Umbilical cord (tissue), 2 donors: ENCODE data around the gene CHCHD6. TPM values are rescaled to one million over a fixed set of nuclear protein-coding genes. Genes with fewer than 3 reads are reported as not detected.

Experiments
- DNase-seq: peaks from one replicate; pipeline ENCODE4 v3.0.0-alpha.2; 2015; ENCODE audit warnings: low spot score
- total RNA-seq: library from RNA; depleted of rRNA; stranded (reverse); fragments of >200 nt; gene quantifications from one replicate; pipeline ENCODE4 v1.2.3, GENCODE V29; 2014; ENCODE audit warnings: low replicate concordance; ENCODE audit not compliant: insufficient read depth

Gene CHCHD6
- total RNA-seq, 1 donor from 2014 or later: 11.8 TPM

DNA sequence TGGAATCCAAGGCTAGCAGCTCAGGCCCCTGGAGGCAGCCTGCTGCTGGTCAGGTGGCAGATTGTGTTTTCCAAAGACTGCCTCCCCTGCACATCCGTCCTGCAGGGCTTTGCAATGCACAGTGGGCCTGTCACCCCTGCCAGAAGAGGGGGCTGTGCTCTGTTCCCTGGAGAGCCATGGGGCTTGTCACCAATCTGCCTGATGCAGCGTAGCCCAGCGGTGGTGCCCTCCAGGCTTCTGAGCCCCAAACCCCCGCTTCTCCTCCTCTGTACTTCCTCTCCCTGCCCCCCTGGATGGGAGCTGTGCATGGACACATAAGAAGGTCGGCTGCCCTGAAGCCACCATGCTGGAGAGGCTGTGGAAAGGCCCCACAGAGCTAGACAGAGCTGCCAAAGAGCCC lies 268.8 kb downstream of the CHCHD6 start:
- DNase-seq: no peak

DNA sequence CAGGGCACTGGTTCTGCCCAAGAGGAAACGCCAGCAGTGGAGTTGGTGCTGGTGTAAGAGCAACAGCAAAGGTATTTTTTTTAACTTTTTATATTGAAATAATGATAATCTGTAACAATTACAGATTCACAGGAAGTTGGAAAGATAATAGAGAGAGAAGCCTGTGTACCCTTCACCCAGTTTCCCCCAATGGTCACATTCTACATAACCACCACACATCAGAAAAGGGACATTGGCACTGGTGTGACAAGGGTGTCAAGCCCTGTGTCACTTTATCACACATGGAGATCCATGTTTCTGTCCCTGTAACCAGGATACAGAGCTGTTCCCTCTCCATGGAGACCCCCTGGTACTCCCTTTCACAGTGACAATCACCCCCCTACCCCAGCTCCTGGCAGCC lies 269.8 kb downstream of the CHCHD6 start:
- no peak for DNase-seq

DNA sequence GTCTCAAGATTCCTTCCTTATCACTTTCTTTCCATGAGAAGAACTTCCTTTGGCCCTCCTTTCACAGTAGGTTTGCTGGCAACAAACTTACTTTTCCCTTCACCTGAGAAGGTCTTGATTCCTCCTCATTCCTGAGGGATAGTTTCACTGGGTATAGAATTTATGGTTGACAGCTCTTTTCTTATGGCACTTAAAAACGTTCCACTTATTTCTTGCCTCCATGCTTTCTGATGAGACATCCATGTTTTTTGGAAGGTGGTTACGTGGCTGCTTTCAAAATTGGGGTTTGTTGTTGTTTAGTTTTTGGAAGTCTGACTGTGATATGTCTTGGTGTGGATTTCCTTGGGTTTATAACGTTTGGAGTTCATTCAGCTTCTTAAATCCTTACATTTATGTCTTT lies 270.7 kb downstream of the CHCHD6 start:
- no peak for DNase-seq

DNA sequence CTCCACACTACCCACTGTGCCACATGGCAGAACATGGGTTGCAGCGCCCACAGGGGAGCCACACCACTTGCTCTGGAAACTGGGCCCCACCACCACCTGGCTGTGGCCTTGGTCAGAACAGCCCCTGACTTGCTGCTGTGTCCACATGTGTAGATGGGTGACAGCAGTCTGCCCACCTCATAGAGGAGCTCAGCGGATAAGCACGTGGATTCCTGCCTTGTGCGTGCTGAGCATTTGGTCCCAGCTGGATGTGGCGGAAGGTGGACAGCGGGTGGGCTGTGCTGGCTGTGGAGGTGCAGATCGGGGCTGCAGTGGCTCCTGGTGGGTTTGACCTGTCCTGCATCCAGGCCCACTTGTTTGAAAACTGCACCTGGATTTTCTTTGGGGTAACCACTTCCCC lies 272.9 kb downstream of the CHCHD6 start:
- no peak for DNase-seq

DNA sequence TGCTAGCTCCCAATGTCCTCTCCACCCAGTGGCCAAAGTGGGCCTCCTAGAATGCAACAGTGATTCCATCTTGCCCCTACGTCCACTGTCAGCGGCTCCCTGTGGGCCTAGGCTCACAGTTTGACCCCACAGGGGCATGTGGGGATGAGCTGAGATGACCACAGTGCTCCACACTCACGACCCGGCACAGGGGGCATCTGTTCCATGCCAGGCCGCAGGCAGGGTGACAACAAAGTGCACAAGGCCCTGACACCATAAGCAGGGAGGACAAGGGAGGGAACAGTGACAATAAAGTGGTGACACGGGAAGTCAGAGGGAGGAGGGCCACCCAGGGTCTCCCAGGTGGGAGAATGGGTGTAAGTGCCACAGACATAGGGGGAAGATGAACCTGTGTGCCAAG lies 273.8 kb downstream of the CHCHD6 start:
- no peak for DNase-seq

DNA sequence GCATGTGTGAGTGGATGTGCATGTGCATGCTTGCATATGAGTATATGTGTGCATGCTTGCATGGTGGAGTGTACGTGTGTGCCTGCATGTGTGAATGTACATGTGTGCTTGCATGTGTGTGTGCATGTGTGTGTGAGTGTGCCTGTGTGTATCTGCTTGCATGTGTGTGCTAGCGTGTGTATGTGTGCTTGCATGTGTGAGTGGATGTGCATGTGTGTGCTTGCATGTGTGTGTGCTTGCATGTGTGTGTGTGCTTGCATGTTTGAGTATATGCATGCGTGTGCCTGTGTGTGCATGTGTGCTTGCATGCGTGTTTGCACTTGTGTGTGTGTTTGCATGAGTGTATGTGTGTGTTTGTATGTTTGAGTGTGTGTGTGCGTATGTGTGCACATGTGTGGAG lies 274.3 kb downstream of the CHCHD6 start:
- DNase-seq: no peak

DNA sequence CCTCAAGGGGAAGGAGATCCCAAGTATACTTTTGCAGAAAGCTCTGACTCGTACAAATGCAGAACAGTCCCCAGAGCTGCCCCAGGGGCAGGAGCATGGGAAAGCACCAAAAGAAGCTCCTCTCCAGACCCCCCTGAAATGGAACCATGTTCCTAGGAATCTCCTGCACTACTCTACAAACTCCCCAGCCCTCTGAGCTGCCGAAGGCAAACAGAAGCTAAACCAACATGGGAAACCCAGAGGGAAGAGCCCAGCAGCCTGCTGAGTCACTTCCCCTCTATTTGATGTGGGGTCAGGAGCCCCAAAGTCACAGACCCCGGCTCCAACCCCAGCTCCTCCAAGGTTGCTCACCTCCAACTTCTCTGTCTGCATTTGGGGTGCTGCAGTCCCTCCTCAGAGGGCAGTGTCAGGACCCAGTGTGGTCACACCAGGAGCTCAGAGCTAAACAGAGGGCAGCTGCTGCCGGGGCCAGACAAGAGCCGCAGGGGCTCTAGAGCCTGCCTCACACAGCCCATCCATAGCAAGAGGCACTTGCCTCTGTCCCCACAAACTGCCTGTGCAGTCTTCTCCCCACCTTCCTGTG lies 275.1 kb downstream of the CHCHD6 start:
- no peak for DNase-seq

DNA sequence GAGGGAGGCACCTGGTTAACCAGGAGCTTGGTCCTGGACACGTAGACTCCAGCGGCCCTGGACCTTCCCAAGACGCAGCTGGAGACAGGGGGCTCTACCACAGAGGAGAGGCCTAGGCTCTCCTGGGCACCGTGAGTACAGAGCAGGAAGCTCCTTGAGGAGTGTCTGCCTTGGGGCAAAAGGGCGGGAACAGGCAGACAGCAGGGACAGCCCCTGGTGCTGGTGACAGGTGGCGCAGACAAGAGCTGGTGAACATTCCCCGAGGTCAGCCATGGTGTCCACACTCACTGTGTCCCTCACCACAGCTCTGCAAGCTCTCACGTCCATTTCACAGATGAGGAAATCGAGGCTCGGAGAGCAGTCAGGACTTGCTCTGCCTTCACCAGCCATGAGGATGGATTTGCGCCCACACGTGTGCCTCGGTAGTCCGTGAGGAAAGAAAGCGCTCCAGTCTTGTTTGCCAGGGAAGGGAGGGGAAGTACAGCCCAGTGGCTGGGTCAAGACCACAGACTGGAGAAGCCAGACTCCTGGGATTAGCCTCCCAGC lies 276.3 kb downstream of the CHCHD6 start:
- DNase-seq: no peak

DNA sequence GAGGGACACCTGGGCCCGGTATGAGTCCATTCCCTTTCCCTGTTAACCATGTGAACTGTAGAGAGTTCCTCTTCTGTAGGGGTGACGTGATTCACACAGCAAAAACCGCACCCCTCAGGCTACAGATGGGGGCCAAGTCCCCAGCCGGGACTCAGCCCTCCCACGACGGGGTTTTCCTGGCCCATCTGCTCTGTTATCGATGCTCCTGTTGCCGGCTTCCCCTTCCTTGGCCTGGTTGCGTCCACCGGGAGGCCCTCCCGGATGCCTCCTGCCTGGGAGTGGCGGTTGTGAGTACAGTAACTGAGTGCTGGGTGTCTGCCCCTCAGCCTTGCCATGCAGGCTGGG lies 278.1 kb downstream of the CHCHD6 start:
- no peak for DNase-seq

DNA sequence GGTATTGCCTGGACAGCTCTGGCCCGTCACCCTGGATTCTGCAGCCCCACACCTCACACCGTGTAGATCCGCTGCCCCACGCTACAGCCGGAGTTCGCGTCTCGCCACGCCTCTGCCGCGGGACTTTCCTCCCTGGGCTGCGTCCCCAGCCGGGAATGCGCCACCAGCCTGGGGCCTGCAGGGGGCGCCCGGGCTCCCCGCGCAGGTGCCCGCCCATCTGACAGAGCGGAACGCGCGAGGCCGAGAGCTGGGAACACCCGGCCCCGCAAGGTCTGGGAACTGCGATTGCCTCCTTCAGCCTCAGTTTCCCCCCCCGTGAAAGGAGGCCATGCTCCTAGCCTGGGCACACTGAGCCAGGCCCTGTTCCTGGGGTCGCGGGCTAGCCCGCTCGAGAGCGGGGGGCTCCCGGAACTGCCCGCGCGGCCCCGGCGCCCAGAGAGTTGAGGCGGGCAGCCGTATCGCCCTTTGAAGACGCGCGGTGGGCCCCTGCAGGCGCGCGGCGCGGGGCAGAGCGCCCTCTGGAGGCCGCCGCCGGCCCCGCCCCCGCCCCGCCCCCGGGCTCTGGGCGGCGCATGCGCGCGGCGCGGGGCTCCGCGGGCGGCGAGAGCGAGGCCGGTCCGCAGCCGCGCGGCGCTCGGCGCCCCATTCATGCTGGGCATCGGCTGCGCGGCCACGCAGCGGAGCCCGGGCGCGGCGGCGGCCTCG lies 278.6 kb downstream of the CHCHD6 start, which contains the start of gene PLXNA1:
Gene PLXNA1, plus strand, starts transcription at position 645 of the 705 bp plus-strand sequence. CDS start 5,479 bp downstream, outside the sequence.
- DNase-seq: peak; percentile 73

DNA sequence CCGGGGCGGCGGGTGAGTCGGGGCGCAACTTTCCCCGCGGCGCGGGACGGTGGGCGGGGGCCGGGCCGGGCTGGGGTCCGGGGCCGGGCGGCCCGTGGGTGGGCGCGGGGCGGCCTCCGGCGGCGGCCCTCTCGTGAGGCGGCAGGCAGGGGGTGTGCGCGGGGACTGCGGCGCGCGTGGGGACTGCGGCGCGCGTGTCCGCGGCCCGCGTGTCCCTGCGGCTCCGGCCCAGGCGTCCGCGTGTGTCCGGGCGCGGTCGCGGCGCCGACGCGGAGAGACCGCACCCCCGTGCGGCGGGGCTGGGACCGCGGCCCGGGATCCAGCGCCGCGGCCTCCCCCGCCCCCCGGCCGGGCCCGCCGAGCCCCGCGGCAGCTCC lies 279.2 kb downstream of the CHCHD6 start:
- no peak for DNase-seq

DNA sequence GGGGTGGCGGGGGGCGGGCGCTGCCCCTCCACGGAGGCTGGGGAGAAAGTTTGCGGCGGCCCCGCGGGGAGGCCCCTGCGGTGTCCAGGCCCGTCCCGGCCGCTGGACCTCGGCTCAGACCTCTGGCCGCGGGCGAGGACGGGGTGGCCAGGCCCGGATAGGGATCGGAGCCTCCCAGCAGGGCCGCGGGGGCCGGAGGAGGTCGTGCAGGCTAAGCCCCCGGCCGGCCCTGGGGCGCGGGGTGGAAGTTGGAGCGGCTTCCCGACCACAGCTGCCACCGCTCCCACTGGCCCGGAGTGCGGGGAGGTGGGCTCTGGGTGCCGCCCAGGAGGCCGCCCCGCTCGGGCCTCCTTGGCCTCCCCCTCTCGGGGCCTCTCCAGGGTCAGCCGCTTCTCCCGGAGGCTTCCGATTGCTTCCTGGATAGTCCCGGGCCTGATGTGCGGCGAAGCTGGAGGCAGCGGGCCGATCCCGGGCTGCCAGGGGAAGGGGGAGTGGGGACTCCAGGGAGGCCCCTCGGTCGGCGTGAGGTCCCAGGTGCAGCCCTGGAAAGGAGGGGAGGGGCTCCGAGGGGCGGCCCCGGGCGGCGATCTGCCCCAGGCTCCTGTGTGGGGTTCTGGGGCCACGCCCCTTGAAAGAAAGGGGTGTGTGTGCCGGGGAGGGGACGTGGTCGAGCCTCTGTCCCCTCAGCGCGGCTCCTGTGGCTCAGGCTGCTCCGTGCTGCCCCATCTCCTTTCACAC lies 279.8 kb downstream of the CHCHD6 start:
- DNase-seq: peak; percentile 62

DNA sequence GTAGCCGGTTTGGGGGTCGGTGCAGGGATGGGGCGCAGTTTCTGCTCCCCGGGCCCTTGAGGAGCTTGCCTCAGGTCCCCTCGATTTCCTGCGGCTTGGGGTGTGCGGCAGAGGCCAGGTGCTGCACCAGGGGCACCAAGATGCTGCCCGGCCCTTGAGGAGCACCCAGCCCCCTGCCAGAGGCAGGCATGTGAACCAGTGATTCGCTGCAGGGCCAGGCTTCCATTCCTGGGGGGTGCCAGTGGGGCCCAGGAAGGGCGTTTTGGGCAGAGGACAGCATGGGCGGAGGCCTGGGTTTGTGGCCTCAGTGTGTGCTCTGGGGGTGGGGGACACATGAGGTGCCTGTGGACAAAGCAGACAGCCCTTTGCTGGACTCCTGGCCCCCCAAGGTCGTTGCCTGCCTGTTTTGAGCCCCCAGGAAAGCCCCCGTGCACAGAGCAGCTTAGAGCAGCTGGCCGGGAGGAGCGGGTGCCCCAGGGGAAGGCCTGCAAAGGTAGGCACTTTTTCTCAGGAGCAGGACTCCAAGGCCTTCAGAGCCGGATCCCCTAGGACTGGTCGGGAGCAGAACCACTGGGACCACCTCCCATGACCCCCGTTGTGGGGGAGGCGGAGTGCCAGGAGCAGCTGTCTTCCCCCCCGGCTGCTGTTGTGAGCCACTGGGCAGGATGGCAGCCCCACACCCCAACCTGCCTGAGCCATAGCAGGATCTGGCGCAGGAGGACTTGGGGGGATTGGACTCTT lies 280.5 kb downstream of the CHCHD6 start:
- DNase-seq: no peak

DNA sequence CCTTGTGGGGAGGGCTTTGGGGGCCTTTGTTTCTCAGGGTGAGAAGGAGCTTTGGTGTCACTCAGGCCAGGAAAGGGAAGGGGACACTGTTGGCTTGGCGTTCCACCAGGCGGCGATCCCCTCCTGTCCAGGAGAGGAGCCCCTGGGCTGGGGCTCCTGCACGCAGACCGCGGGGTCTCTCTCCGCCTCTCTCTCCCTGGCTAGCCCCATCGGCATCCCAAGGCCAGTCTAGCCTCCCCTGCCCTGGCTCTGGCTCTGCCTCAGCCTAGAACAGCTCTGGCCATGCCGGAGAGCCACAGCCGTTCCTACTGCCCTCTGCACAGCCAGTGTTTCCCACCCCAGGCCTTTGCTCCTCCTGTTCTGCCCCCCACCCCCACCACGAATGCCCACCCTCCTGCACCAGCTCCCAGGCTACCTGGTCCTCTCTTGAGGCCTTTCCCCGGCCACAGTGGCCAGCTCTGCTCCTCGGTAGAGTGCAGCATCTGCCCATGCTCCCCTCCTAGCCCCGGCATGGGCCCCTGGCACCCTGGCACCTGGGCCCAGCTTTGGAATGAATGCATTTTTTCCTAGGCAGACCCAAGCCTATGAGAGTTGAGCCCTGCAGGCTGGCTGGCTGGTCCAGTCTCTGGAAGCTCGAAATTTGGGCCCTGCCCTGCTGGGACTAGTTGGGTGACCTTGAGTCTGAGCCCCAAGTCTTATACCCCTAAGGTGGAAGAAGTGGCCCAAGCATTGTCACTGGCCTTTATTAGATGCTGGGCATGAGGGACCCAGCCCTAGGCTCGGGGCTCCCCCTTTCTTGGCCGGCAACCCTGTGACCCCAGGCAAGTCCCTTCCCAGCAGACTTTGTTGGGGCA lies 281.3 kb downstream of the CHCHD6 start:
- no peak for DNase-seq

DNA sequence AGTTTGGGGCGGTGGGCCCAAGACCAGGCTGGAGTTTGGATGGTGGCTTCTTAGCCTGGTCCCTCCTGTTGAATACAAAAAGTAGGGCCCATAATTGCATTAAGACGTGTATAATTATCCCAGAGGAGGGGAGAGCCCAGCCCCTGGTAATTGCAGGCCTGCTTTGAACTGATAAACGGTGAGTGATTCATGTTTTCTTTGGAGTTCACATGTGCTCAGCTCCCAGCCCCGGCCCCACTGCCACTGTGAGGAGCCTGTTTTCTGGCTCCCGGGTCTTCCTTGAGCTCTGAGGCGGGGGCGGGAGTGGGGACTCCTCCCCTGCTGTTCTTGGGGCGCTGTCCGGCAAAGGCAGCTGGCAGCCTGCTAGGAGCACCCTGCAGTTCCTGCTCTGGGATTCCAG lies 282.0 kb downstream of the CHCHD6 start:
- peak; percentile 46 for DNase-seq

DNA sequence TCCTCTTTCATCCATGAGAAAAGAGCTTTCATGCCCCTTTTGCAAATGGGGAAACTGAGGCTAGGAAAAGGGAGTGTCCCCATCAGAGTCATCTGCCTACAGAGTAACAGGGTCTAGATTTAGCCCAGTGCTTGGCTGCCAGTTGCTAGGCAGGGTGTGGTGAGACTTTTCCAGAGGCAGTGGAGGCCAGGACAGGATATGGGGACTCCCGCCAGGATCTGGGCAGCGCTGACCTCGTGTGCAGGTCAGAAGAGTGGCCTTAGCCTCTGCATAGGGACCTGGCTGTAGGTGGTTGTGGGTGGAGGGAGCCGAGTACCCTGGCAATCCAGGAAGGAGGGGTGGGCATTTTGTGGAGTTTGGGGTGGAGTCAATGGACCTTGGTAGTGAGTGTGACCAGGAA lies 283.1 kb downstream of the CHCHD6 start:
- no peak for DNase-seq

DNA sequence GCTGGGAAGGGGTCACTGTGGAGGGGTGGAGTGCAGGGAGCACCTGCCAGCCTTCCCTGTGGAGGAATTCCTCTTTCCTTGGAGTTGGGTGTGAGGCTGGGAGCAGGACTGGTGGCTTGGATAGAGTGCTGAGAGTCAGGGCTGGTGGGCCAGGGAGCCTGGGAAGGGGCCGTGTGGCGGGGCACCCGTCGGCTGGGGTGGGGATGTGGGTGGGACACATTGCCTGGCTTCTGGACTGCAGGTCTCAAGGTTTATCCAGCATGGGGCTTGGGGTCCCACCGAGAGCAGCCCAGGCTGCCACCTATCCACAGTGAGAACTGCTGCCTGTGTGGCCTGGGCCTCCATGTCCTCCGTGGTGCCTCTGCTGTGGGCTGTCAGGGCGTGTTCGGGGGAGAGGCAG lies 283.6 kb downstream of the CHCHD6 start:
- no peak for DNase-seq

DNA sequence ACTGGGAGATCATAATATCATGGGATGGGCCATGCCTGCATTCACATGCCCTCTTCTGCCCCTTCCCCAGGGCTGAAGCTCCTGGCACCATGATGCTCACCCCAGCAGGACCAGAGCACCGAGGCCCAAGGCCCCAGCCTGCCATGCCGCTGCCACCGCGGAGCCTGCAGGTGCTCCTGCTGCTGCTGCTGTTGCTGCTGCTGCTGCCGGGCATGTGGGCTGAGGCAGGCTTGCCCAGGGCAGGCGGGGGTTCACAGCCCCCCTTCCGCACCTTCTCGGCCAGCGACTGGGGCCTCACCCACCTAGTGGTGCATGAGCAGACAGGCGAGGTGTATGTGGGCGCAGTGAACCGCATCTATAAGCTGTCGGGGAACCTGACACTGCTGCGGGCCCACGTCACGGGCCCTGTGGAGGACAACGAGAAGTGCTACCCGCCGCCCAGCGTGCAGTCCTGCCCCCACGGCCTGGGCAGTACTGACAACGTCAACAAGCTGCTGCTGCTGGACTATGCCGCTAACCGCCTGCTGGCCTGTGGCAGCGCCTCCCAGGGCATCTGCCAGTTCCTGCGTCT lies 284.5 kb downstream of the CHCHD6 start:
- no peak for DNase-seq

DNA sequence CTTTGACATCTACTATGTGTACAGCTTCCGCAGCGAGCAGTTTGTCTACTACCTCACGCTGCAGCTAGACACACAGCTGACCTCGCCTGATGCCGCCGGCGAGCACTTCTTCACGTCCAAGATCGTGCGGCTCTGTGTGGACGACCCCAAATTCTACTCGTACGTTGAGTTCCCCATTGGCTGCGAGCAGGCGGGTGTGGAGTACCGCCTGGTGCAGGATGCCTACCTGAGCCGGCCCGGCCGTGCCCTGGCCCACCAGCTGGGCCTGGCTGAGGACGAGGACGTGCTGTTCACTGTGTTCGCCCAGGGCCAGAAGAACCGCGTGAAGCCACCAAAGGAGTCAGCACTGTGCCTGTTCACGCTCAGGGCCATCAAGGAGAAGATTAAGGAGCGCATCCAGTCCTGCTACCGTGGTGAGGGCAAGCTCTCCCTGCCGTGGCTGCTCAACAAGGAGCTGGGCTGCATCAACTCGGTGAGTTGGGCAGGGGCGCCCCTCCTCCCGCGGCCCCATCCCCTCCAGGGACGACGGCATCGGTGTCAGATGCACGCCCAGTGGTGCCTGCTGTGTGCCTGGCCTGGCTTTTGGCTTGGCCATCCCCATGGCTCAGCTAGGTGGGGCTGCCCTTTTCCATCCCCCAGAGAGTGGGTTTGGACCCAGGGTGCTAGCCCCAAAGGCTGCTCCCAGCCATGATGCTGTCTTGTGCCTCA lies 285.4 kb downstream of the CHCHD6 start:
- DNase-seq: no peak
